Skin of body (tissue), 2 donors: Measurements from ENCODE around the gene BSX. TPM values are rescaled to one million over a fixed set of nuclear protein-coding genes. Genes with fewer than 3 reads are reported as not detected.

ENCODE experiments used
- DNase-seq: peaks from one replicate; lab custom pipeline; 2025; lab: John Stamatoyannopoulos, UW
- total RNA-seq: library from RNA; depleted of rRNA; stranded (reverse); fragments of >200 nt; gene quantifications from one replicate; pipeline ENCODE4 v1.2.3, GENCODE V29; 2014

Gene BSX
- total RNA-seq, 1 donor from 2014 or later: not detected

DNA sequence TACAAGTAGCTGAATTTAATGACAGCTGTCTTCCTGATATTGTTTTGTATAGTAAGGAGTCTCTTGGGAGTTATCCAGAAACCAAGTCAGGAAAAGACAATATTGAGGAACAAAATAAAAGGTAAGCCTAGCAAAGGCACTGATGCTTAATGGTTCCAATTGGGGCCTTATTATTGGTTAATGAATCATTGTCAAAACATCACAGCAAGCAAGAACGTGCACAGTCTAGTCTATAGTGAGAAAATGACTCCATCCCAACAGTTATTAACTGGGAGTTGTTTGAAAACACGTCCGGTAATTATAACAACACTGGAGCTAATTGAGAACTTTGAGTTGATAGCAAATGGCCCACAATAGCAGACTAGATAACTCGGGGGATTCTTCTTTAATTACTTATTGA lies 17.7 kb downstream of the BSX start:
- DNase-seq: no peak

DNA sequence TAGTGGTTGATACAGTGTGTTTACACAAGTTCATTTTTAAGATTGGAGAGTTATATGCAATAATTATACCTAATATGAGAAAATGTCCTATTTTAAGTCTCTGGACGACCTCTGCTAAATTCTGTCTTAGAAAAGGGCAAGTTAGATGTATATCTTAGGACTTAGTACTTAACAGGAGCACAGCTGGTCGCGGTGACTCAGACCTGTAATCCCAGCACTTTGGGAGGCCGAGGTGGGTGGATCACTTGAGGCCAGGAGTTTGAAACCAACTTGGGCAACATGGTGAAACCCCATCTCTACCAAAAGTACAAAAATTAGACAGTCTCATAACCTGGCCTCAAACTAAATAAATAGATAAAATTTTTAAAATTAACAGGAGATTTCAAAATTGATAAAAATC lies 27.2 kb downstream of the BSX start:
- no peak for DNase-seq

DNA sequence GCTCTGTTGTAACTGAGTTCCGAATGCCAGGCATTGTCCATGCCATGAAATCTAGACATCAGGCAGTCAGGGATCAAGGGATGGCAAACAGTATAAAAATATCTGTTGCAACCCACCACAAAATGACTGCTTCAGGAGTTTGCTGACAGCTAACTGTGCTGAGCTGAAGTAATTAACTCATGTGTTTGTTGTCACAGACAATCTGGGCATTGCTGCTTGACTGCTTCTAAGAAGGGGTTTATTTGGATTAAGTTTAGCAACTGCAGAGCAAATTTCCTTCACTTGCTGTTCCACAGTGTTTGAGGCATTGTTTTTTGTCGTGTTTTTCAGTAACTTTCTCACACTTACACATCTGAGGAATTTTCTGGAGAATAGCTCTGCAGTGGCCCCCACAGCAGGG lies 30.4 kb downstream of the BSX start:
- no peak for DNase-seq

DNA sequence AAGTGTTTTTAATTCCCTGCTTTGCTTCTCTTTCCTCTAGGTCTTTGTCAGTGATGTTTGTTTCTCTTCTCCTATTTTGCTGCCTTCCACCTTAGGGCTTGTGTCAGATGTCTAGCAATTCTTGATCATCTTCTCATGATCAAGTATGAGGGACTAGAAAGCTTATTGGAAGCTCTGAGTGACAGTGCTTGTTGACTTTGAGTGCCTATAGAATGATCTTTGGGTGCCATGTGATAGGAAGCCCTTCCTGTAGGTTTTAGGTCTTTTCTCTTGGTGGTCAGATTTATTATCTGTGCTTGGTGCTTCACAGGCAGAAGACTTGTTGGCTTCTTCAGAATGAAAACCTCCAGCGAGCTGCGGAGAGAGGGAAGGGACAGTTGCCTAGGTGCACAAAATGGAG lies 43.1 kb downstream of the BSX start:
- no peak for DNase-seq

DNA sequence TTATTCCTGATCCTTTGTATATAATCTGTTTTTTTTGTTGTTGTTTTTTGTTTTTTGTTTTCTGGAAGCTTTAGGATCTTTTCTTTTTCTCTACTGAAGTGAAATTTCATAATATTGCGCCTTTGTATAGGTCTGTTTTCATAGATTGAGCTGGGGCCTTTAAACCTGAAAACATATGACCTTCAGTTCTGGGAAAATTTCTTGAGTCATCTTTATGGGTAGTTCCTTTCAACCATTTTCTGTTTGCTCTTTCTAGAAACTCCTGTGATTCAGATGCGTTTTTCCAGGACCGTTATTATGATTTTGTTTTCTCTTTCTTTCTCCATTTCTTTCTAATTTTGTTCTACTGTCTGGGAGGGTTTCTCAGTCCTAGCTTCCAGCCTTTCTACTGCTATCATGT lies 43.7 kb downstream of the BSX start:
- DNase-seq: no peak

DNA sequence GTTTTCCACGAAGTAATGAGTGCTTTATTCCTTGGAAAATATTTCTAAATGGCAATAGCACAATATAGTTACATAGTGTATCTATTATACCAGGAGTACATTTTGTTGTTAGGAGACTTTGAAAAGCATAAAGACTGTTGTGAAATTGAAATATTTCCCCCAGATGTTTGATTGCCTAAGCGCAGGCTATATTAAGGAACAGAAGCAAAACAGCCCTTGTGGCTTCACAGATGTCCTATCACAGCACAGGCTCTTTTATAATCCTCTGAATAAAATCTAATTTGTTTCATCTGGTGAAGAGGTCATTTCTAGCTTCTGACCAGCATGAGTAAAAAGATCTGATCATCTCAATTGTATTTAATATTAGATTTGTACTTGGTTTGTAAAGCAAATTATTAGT lies 48.2 kb downstream of the BSX start:
- DNase-seq: peak; percentile 46

DNA sequence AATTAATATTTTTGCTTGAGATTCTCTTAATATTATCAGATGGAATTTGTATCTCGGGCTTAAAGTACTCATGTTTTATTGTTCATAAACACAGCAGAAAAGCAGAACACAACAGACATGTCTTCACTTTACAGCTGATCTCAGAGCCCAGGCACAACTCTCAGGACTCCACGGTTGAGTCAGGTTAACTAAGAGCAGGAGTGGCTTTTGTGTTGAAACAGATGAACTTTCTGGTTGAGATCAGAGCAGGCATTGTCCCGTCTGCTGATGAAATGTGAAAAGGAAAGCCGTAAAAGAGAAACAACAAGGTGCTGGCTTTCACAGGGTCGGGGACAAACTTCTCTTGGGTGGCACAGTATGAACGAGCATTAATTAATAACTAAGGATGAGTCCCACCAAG lies 50.1 kb downstream of the BSX start:
- no peak for DNase-seq

Other genes starting within 250 kb of the BSX start
- gene CRTAM, start 143.3 kb downstream of the BSX start, total RNA-seq: 0.10 TPM
- 5.6 TPM for gene JHY, start 99.1 kb downstream of the BSX start, total RNA-seq
- 649 TPM for gene HSPA8, start 80.3 kb upstream of the BSX start, total RNA-seq
- 29.2 TPM for gene CLMP, start 213.4 kb upstream of the BSX start, total RNA-seq